ENCODE measurements around the gene SCAF4. TPM values are rescaled to one million over a fixed set of nuclear protein-coding genes. Genes with fewer than 3 reads are reported as not detected.
A peak's percentile ranks its signal among the peaks of the same experiment; 100 is the strongest.

Gene SCAF4
- total and polyA plus RNA-seq, 12 donors = 5.6 to 22.3 (median 20.3) TPM

GRCh38 chr21:31665397-31665796 lies 66.5 kb downstream of the SCAF4 start:
- peak in 3 of 8 donors; percentile 37 to 49 (median 47) for ATAC-seq
- TF ChIP-seq CTCF (IDR thresholded peaks at IDR 0.05) = no peak
- Histone ChIP-seq H3K9me3 (no peaks in the 10 kb centered on the region), H3K36me3 (peaks cover 0 to 81% (median 35%) of the 10 kb centered on the region in 9 donors), H3K27me3 (no peaks in the 10 kb centered on the region), H3K27ac (no peak overlapping the region), H3K4me1 (peaks cover 3 to 49% (median 42%) of the 10 kb centered on the region in 9 donors), H3K4me3 (no peak overlapping the region)
- DNase-seq = no peak
- intact Hi-C loops (cut with DNase I) = loop anchor here in 1 of 10 donors (5.0 kb wide), 1 partner anchor 67 kb away; the partner anchor contains the start of gene SCAF4
- 65 to 72% methylated on average over 8 of the region's 8 CpGs for WGBS, 2 donors

GRCh38 chr21:31663584-31664249 lies 68.2 kb downstream of the SCAF4 start:
- intact Hi-C loops (cut with DNase I) = loop anchor here in 1 of 10 donors (5.0 kb wide), 1 partner anchor 69 kb away; the partner anchor contains the start of gene SCAF4
- no peaks in the 10 kb centered on the region for H3K9me3 ChIP-seq
- TF ChIP-seq CTCF (IDR thresholded peaks at IDR 0.05) = no peak
- no peak for DNase-seq
- H3K27me3 ChIP-seq = no peaks in the 10 kb centered on the region
- 91 to 92% methylated on average over 7 of the region's 7 CpGs for WGBS, 2 donors
- H3K36me3 ChIP-seq = peaks cover 0 to 64% (median 18%) of the 10 kb centered on the region in 9 donors
- no peak for ATAC-seq
- H3K27ac ChIP-seq = no peak overlapping the region
- H3K4me1 ChIP-seq = peaks cover 3 to 56% (median 49%) of the 10 kb centered on the region in 9 donors
- H3K4me3 ChIP-seq = no peak overlapping the region

GRCh38 chr21:31660591-31660990 lies 71.3 kb downstream of the SCAF4 start:
- intact Hi-C loops (cut with DNase I) = loop anchor here in 1 of 10 donors (5.0 kb wide), 1 partner anchor 72 kb away; the partner anchor contains the start of gene SCAF4
- Histone ChIP-seq H3K27ac (peak overlapping the region in 9 of 10 donors; percentile 87 to 97 (median 90)), H3K27me3 (no peaks in the 10 kb centered on the region), H3K4me1 (peaks cover 3 to 55% (median 38%) of the 10 kb centered on the region in 9 donors), H3K4me3 (peak overlapping the region; percentile 59 to 88 (median 83)), H3K36me3 (peaks cover 0 to 36% (median 3%) of the 10 kb centered on the region in 9 donors), H3K9me3 (no peaks in the 10 kb centered on the region)
- DNase-seq (no peak), ATAC-seq (no peak)
- 19% methylated on average over 8 of the region's 8 CpGs for WGBS, 2 donors
- no peak for TF ChIP-seq CTCF (IDR thresholded peaks at IDR 0.05)

GRCh38 chr21:31660259-31660565 lies 71.7 kb downstream of the SCAF4 start:
- H3K4me1 ChIP-seq = peaks cover 3 to 52% (median 34%) of the 10 kb centered on the region in 9 donors
- TF ChIP-seq CTCF (IDR thresholded peaks at IDR 0.05) = no peak
- peaks cover 0 to 32% (median 3%) of the 10 kb centered on the region in 9 donors for H3K36me3 ChIP-seq
- ATAC-seq (peak in 6 of 8 donors; percentile 10 to 38 (median 28)), DNase-seq (no peak)
- H3K27ac ChIP-seq = peak overlapping the region; percentile 84 to 97 (median 90)
- no peaks in the 10 kb centered on the region for H3K27me3 ChIP-seq
- WGBS, 2 donors = 0% methylated on average over 12 of the region's 12 CpGs
- H3K4me3 ChIP-seq = peak overlapping the region; percentile 59 to 88 (median 83)
- no peaks in the 10 kb centered on the region for H3K9me3 ChIP-seq
- intact Hi-C loops (cut with DNase I) = loop anchor here in 1 of 10 donors (5.0 kb wide), 1 partner anchor 72 kb away; the partner anchor contains the start of gene SCAF4

All from heart right ventricle (tissue), 16 donors.